Measurements from ENCODE around the gene POR. TPM values are rescaled to one million over a fixed set of nuclear protein-coding genes. Genes with fewer than 3 reads are reported as not detected.

Gene POR
- total and polyA plus RNA-seq, 2 of the 13 experiments (the other 11 are each of a cell fraction or from before 2014, with no cell fraction given) = 145 to 266 TPM

DNA sequence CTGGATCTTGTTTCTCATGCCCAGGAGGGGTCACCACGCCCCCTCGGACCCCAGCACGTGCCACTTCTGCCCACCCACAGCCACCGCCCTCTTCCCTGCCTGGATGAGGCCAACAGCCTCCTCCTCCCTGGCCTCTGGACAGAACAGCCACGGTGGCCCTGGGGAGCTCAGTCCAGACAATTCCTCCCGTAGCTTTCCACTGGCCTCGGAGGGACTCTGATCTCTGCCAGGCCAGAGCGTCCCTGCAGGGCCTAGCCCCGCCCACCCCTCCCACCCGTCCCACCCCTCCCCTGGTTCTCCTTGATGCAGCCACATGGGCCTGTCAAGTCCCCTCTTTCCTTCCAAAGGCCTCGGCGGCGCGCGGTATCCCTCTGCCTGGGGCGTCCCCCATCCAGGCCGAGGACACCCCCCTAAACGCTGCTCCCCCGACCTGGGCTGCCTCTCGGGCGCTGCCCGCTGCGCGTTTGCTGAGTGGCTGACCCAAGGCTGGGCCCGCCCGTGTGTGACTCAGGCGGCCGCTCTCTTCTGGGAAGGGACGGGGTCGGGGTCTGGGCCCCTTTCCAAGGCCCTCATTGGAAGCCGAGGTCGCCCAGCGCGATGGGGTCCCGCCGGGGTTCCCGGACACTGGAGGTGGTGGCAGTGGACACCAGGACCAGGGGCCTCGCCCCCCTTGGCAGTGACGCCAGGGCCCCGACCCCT is 78.9 kb downstream of the POR start (continued):
- TF ChIP-seq ZXDC (CRISPR knock-in tag; IDR thresholded peaks at IDR 0.05) (no peak), FOXP4 (CRISPR knock-in tag; IDR thresholded peaks at IDR 0.05) (peak; percentile 18; the same call in 1 of the 2 replicates), ZNF589 (CRISPR knock-in tag; conservative IDR thresholded peaks at IDR 0.05) (peak; percentile 63; the same call in 1 of the 2 replicates), ZNF18 (CRISPR knock-in tag; IDR thresholded peaks at IDR 0.05; ENCODE audit: insufficient replicate concordance) (peak; percentile 66), LBX2 (CRISPR knock-in tag; IDR thresholded peaks at IDR 0.05; ENCODE audit: borderline replicate concordance) (no peak), ZNF670 (CRISPR knock-in tag; IDR thresholded peaks at IDR 0.05; ENCODE audit: borderline replicate concordance) (peak; percentile 35; the same call in 1 of the 2 replicates), ZNF282 (IDR thresholded peaks at IDR 0.05; ENCODE audit: partially characterized antibody) (no peak), ZNF580 (CRISPR knock-in tag; IDR thresholded peaks at IDR 0.05; ENCODE audit: borderline replicate concordance, low read depth) (peak; percentile 52; the same call in 1 of the 2 replicates), HDAC2 (CRISPR knock-in tag; IDR thresholded peaks at IDR 0.05) (peak; percentile 41; the same call in 1 of the 2 replicates), FOXA3 (CRISPR knock-in tag; IDR thresholded peaks at IDR 0.05) (0 out of 2 replicates have a peak, but pooled peaks have one; percentile 15), SP5 (CRISPR knock-in tag; IDR thresholded peaks at IDR 0.05; ENCODE audit: borderline replicate concordance, low read depth) (peak; percentile 80), ZFY (CRISPR knock-in tag; IDR thresholded peaks at IDR 0.05) (peak; percentile 34; the same call in 1 of the 2 replicates), HOXA3 (CRISPR knock-in tag; IDR thresholded peaks at IDR 0.05) (0 out of 2 replicates have a peak, but pooled peaks have one; percentile 30), HDAC1 (CRISPR knock-in tag; IDR thresholded peaks at IDR 0.05) (peak; percentile 57), ZMYM4 (CRISPR knock-in tag; IDR thresholded peaks at IDR 0.05) (0 out of 2 replicates have a peak, but pooled peaks have one; percentile 11), PITX1 (CRISPR knock-in tag; IDR thresholded peaks at IDR 0.05) (peak; percentile 56; the same call in 1 of the 2 replicates), NR2F6 (IDR thresholded peaks at IDR 0.05) (no peak), NR2F6 (CRISPR knock-in tag; IDR thresholded peaks at IDR 0.05) (peak; percentile 73), NFATC3 (CRISPR knock-in tag; IDR thresholded peaks at IDR 0.05) (no peak)
- TF ChIP-seq, protein P1, sequence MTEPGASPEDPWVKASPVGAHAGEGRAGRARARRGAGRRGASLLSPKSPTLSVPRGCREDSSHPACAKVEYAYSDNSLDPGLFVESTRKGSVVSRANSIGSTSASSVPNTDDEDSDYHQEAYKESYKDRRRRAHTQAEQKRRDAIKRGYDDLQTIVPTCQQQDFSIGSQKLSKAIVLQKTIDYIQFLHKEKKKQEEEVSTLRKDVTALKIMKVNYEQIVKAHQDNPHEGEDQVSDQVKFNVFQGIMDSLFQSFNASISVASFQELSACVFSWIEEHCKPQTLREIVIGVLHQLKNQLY (CRISPR knock-in tag; IDR thresholded peaks at IDR 0.05) = 0 out of 2 replicates have a peak, but pooled peaks have one; percentile 42
- TF ChIP-seq, protein P2, sequence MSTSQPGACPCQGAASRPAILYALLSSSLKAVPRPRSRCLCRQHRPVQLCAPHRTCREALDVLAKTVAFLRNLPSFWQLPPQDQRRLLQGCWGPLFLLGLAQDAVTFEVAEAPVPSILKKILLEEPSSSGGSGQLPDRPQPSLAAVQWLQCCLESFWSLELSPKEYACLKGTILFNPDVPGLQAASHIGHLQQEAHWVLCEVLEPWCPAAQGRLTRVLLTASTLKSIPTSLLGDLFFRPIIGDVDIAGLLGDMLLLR (CRISPR knock-in tag; IDR thresholded peaks at IDR 0.05) = peak; percentile 43; the same call in 1 of the 2 replicates
